HG02870 (cell line): Measurements from ENCODE around the gene OR52W1.
"Not testable (repeated sequence)": the region's sequence is repeated elsewhere in the genome, so short reads cannot be mapped to it uniquely, and the experiment has no call there.

Source experiments
- ATAC-seq: cut with Tn5 transposase; IDR thresholded peaks from one replicate; pipeline ENCODE4 v1.9.1; 2021; ENCODE audit warnings: mild to moderate bottlenecking, moderate library complexity; ENCODE audit not compliant: unreplicated experiment

The OR52W1 gene

GRCh38 chr11:6216501-6216900, 17.5 kb downstream of the OR52W1 start:
- ATAC-seq = no peak

- no peak for ATAC-seq
Observed at GRCh38 chr11:6217722-6218121, 18.7 kb downstream of the OR52W1 start.

GRCh38 chr11:6219359-6219758, 20.3 kb downstream of the OR52W1 start:
- ATAC-seq = no peak

- ATAC-seq = no peak
Observed at GRCh38 chr11:6223854-6224253, 24.8 kb downstream of the OR52W1 start.

- no peak for ATAC-seq
Observed at GRCh38 chr11:6224421-6224820, 25.4 kb downstream of the OR52W1 start.

GRCh38 chr11:6225024-6225423, 26.0 kb downstream of the OR52W1 start:
- no peak for ATAC-seq

- no peak for ATAC-seq
Observed at GRCh38 chr11:6225896-6226295, 26.9 kb downstream of the OR52W1 start.

- no peak for ATAC-seq
Observed at GRCh38 chr11:6228520-6228919, 29.5 kb downstream of the OR52W1 start.

- ATAC-seq = no peak
Observed at GRCh38 chr11:6229911-6230310, 30.9 kb downstream of the OR52W1 start.

- ATAC-seq = no peak
Observed at GRCh38 chr11:6232899-6233298, 33.9 kb downstream of the OR52W1 start.

- ATAC-seq = no peak
Observed at GRCh38 chr11:6233984-6234386, 35.0 kb downstream of the OR52W1 start.

- peak; percentile 93 for ATAC-seq
Observed at GRCh38 chr11:6234387-6235107, 35.5 kb downstream of the OR52W1 start, which contains the start of gene FHIP1B. Gene FHIP1B (minus strand): TSS chr11:6234636. CDS start chr11:6224516, 10,120 bp downstream.

- ATAC-seq = no peak
Observed at GRCh38 chr11:6237266-6237665, 38.2 kb downstream of the OR52W1 start.

- ATAC-seq = no peak
Observed at GRCh38 chr11:6237761-6238302, 38.8 kb downstream of the OR52W1 start.

- no peak for ATAC-seq
Observed at GRCh38 chr11:6238902-6239301, 39.9 kb downstream of the OR52W1 start, which contains the start of gene CNGA4. Gene CNGA4 (plus strand): TSS chr11:6239089. CDS start chr11:6239207, 118 bp downstream.

- ATAC-seq = no peak
Observed at GRCh38 chr11:6240139-6240538, 41.1 kb downstream of the OR52W1 start.

GRCh38 chr11:6240781-6241180, 41.8 kb downstream of the OR52W1 start:
- no peak for ATAC-seq

GRCh38 chr11:6241316-6241715, 42.3 kb downstream of the OR52W1 start:
- ATAC-seq = no peak

GRCh38 chr11:6245536-6245935, 46.5 kb downstream of the OR52W1 start:
- ATAC-seq = no peak

- ATAC-seq = no peak
Observed at GRCh38 chr11:6248248-6248647, 49.2 kb downstream of the OR52W1 start.

GRCh38 chr11:6248897-6249296, 49.9 kb downstream of the OR52W1 start:
- not testable (repeated sequence) for ATAC-seq
